B cell (primary cell): ENCODE results near the gene PCSK9. TPM values are rescaled to one million over a fixed set of nuclear protein-coding genes. Genes with fewer than 3 reads are reported as not detected.

ENCODE experiments used
- ATAC-seq: fragments of 200-7000 bp; cut with Tn5 transposase; one replicate; pipeline ENCODE4 v1.10.0; 2021; ENCODE audit warnings: low read depth, mild to moderate bottlenecking, moderate number of reproducible peaks, moderate library complexity
- CTCF ChIA-PET: fragments of 350-600 bp; sonication (Branson Sonifier 250); formaldehyde crosslinking; loops from one replicate; lab custom pipeline; 2021; ENCODE audit warnings: antibody characterized with exemption, inconsistent platforms; lab: Charles Lee
- POLR2A ChIA-PET: fragments of 350-600 bp; sonication (Branson Sonifier 250); formaldehyde crosslinking; loops from one replicate; lab custom pipeline; 2021; ENCODE audit warnings: antibody characterized with exemption; lab: Charles Lee
- DNase-seq: peaks from one replicate; pipeline ENCODE4 v3.0.0; 2013
- H2AFZ ChIP-seq: 2 replicates; pipeline ENCODE4 v1.6.1; 2012; ENCODE audit warnings: mild to moderate bottlenecking, low read depth, low read length; ENCODE audit not compliant: insufficient read depth, poor library complexity, severe bottlenecking
- H3K27ac ChIP-seq, 2 donors: 1 replicate in 1 of 2; 2 replicates in 1 of 2; pipeline ENCODE4 v1.5.1; 2012 to 2013; ENCODE audit warnings: low read length in 2 of 2, mild to moderate bottlenecking in 2 of 2, moderate library complexity in 1 of 2
- H3K27me3 ChIP-seq, 4 experiments: fragments of 200-600 bp in 1 of 4; sonication (generic) in 1 of 4; replicated peaks in 1 of 4; 1 replicate in 2 of 4; 2 replicates in 2 of 4; pipeline versions ENCODE4 v1.6.1 to v1.7.0; 2013 to 2016; ENCODE audit warnings: low read length in 3 of 4, mild to moderate bottlenecking in 2 of 4, mixed read lengths in 1 of 4, moderate library complexity in 1 of 4; ENCODE audit not compliant: insufficient read depth in 4 of 4, control insufficient read depth in 3 of 4; ENCODE audit errors: control extremely low read depth in 1 of 4
- H3K36me3 ChIP-seq, 2 experiments: replicated peaks in 1 of 2; 1 replicate in 1 of 2; 2 replicates in 1 of 2; pipeline versions ENCODE4 v1.6.1 to v1.7.1; 2013; ENCODE audit warnings: low read length in 1 of 2; ENCODE audit not compliant: insufficient read depth in 2 of 2, control insufficient read depth in 1 of 2; ENCODE audit errors: control extremely low read depth in 1 of 2, extremely low read depth in 1 of 2
- H3K4me1 ChIP-seq, 2 donors: fragments of 200-600 bp in 1 of 2; sonication (generic) in 1 of 2; 1 replicate in 1 of 2; 2 replicates in 1 of 2; pipeline versions ENCODE4 v1.5.1 to v1.6.1; 2013 to 2017; ENCODE audit warnings: low read length in 2 of 2; ENCODE audit not compliant: control insufficient read depth in 2 of 2, insufficient read depth in 2 of 2
- H3K4me2 ChIP-seq: replicated peaks from 2 replicates; pipeline ENCODE3; 2012; ENCODE audit warnings: mild to moderate bottlenecking, low read depth, low read length; ENCODE audit not compliant: poor library complexity, severe bottlenecking
- H3K4me3 ChIP-seq, 5 experiments: fragments of 200-600 bp in 1 of 5; sonication (generic) in 1 of 5; 1 replicate in 3 of 5; 2 replicates in 2 of 5; pipeline versions ENCODE4 v1.5.1 to v1.7.0; 2011 to 2016; ENCODE audit warnings: low read length in 4 of 5, mild to moderate bottlenecking in 4 of 5, low read depth in 2 of 5, control low read depth in 1 of 5, moderate library complexity in 1 of 5; ENCODE audit not compliant: insufficient read depth in 1 of 5; ENCODE audit errors: control extremely low read depth in 1 of 5, extremely low read depth in 1 of 5
- H3K79me2 ChIP-seq: fragments of 200-600 bp; sonication (generic); one replicate; pipeline ENCODE4 v1.6.0; 2016; ENCODE audit warnings: low read length; ENCODE audit not compliant: control insufficient read depth, insufficient read depth
- H3K9ac ChIP-seq: fragments of 200-600 bp; sonication (generic); 2 replicates; pipeline ENCODE4 v1.6.1; 2017; ENCODE audit warnings: mild to moderate bottlenecking, low read length, moderate library complexity
- H3K9me3 ChIP-seq, 3 donors: one replicate each; pipeline versions ENCODE4 v1.6.1 to v1.7.1; 2013; ENCODE audit warnings: low read length in 2 of 3; ENCODE audit not compliant: control insufficient read depth in 2 of 3, insufficient read depth in 1 of 3; ENCODE audit errors: control extremely low read depth in 1 of 3
- H4K20me1 ChIP-seq: 2 replicates; pipeline ENCODE4 v1.6.0; 2012; ENCODE audit warnings: mild to moderate bottlenecking, low read length; ENCODE audit not compliant: insufficient read depth, control insufficient read depth, poor library complexity, severe bottlenecking
- H3K27ac Mint-ChIP-seq: one replicate; pipeline ENCODE4 v1.8.0; 2021; ENCODE audit warnings: mixed read lengths
- H3K27me3 Mint-ChIP-seq: one replicate; pipeline ENCODE4 v1.8.0; 2021; ENCODE audit warnings: mixed read lengths
- H3K4me1 Mint-ChIP-seq: one replicate; pipeline ENCODE4 v1.8.0; 2021; ENCODE audit warnings: mixed read lengths
- H3K4me3 Mint-ChIP-seq: one replicate; pipeline ENCODE4 v1.8.0; 2021; ENCODE audit warnings: mixed read lengths
- H3K9me3 Mint-ChIP-seq: one replicate; pipeline ENCODE4 v1.8.0; 2022; ENCODE audit warnings: mixed read lengths; ENCODE audit not compliant: insufficient read depth
- EZH2 ChIP-seq: IDR thresholded peaks from 2 replicates; pipeline ENCODE4 v1.6.1; 2012; ENCODE audit warnings: borderline replicate concordance, low read depth, mild to moderate bottlenecking, moderate library complexity, low read length; ENCODE audit not compliant: insufficient read depth, poor library complexity, severe bottlenecking
- WGBS: methylation state at CpG from one replicate; pipeline ENCODE4 v1.1.5; 2013; ENCODE audit warnings: missing lambda C conversion rate; ENCODE audit not compliant: insufficient coverage; 5-methylcytosine and 5-hydroxymethylcytosine counted together
- intact Hi-C: fragments of 100-400 bp; cut with micrococcal nuclease; formaldehyde crosslinking; loops from one replicate; pipeline ENCODE4 v1.10.0; 2022
- polyA plus RNA-seq: library from polyadenylated mRNA; depleted of rRNA; stranded (reverse); fragments of >200 nt; gene quantifications from 2 replicates; pipeline ENCODE4 v1.2.3, GENCODE V29; 2012
- total RNA-seq, 2 donors: library from RNA; stranded (reverse); fragments of 120-200 nt in 1 of 2; gene quantifications; 1 replicate in 1 of 2; 2 replicates in 1 of 2; pipeline versions ENCODE4 v1.2.3 to v1.2.4, GENCODE V29; 2013 to 2022
- TF ChIP-seq, protein P1 (sequence below): fragments of 200-600 bp; IDR thresholded peaks from one replicate; pipeline ENCODE4 v1.8.0; 2022; ENCODE audit warnings: antibody characterized with exemption, mild to moderate bottlenecking

Gene PCSK9
- total and polyA plus RNA-seq, 2 donors (not counting 1 experiment from before 2014, with no cell fraction given) = not detected

DNA sequence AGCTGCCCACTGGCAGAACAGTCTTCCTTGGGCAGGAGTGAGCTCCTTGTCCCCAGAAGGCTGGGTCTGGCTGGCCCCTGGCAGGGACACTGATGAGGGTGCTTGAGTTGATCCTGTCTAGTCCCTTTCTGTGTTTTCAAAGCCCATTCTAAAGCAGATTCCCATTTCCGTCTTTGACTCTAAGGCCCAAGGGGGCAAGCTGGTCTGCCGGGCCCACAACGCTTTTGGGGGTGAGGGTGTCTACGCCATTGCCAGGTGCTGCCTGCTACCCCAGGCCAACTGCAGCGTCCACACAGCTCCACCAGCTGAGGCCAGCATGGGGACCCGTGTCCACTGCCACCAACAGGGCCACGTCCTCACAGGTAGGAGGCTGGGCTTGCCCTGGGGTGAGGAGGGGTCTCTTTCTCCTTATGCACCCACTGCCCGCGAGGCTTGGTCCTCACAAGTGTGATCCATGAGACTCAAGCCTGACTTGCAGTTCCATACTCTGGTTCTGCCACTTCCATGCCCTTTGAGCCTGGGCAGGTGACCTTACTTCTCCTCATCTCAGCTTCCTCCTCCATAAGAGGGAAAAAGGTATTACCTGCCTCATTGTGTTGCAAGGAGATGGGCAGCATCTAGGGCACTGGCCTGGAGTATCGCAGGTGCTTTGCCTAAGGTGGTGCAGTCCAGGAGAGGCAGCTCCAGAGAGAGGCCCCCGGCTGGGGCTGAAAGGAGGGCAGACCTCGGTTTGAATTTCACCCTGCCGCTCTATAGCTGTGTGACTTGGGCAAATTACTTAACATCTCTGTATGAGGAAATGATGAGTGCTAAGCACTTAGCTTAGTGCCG lies 20.2 kb downstream of the PCSK9 start:
- Histone ChIP-seq H3K9me3 (no peaks in the 10 kb centered on the region), H3K9ac (no peak overlapping the region), H3K36me3 (no peaks in the 10 kb centered on the region), H3K4me2 (no peak overlapping the region), H3K4me1 (no peaks in the 10 kb centered on the region), H2AFZ (no peak overlapping the region), H3K4me3 (no peak overlapping the region), H3K79me2 (no peaks in the 10 kb centered on the region), H3K27me3 (no peaks in the 10 kb centered on the region), H3K27ac (no peak overlapping the region), H4K20me1 (no peaks in the 10 kb centered on the region)
- Mint-ChIP-seq H3K27me3 (no peaks in the 10 kb centered on the region), H3K9me3 (no peaks in the 10 kb centered on the region), H3K4me3 (no peak overlapping the region), H3K4me1 (no peaks in the 10 kb centered on the region), H3K27ac (no peak overlapping the region)
- ChIA-PET CTCF (no interaction called here), POLR2A (no interaction called here)
- ATAC-seq (no peak), DNase-seq (no peak)
- no peak for TF ChIP-seq EZH2
- WGBS = 92% methylated on average over 9 of the region's 14 CpGs
- intact Hi-C loops = no loop called here

GRCh38 chr1:55060133-55060999 lies 21.0 kb downstream of the PCSK9 start:
- TF ChIP-seq EZH2 = no peak
- TF ChIP-seq, protein P1, sequence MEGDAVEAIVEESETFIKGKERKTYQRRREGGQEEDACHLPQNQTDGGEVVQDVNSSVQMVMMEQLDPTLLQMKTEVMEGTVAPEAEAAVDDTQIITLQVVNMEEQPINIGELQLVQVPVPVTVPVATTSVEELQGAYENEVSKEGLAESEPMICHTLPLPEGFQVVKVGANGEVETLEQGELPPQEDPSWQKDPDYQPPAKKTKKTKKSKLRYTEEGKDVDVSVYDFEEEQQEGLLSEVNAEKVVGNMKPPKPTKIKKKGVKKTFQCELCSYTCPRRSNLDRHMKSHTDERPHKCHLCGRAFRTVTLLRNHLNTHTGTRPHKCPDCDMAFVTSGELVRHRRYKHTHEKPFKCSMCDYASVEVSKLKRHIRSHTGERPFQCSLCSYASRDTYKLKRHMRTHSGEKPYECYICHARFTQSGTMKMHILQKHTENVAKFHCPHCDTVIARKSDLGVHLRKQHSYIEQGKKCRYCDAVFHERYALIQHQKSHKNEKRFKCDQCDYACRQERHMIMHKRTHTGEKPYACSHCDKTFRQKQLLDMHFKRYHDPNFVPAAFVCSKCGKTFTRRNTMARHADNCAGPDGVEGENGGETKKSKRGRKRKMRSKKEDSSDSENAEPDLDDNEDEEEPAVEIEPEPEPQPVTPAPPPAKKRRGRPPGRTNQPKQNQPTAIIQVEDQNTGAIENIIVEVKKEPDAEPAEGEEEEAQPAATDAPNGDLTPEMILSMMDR = no peak
- WGBS = 97% methylated on average over 12 of the region's 14 CpGs
- no peaks in the 10 kb centered on the region for H3K27me3 ChIP-seq
- no peak overlapping the region for H3K4me2 ChIP-seq
- no peak for ATAC-seq
- intact Hi-C loops = no loop called here
- Mint-ChIP-seq H3K27ac (no peak overlapping the region), H3K4me1 (no peaks in the 10 kb centered on the region), H3K4me3 (no peak overlapping the region), H3K27me3 (no peaks in the 10 kb centered on the region), H3K9me3 (no peaks in the 10 kb centered on the region)
- H3K9ac ChIP-seq = no peak overlapping the region
- no peak overlapping the region for H3K4me3 ChIP-seq
- H3K9me3 ChIP-seq = no peaks in the 10 kb centered on the region
- POLR2A ChIA-PET = no interaction called here
- CTCF ChIA-PET = no interaction called here
- no peaks in the 10 kb centered on the region for H3K79me2 ChIP-seq
- H2AFZ ChIP-seq = no peak overlapping the region
- no peaks in the 10 kb centered on the region for H3K36me3 ChIP-seq
- H4K20me1 ChIP-seq = no peaks in the 10 kb centered on the region
- H3K27ac ChIP-seq = no peak overlapping the region
- H3K4me1 ChIP-seq = no peaks in the 10 kb centered on the region
- no peak for DNase-seq
